Measurements from ENCODE around the gene SPAAR.
"Not testable (repeated sequence)": the region's sequence is repeated elsewhere in the genome, so short reads cannot be mapped to it uniquely, and the experiment has no call there.

Gene SPAAR

GRCh38 chr9:35909274-35909673 is at the start of gene SPAAR:
Gene SPAAR (plus strand): TSS chr9:35909490. CDS start chr9:35910464, 974 bp downstream.
- DNase-seq (ENCODE audit: low read depth in 2 of 2): no peak

- no peak for DNase-seq (ENCODE audit: low read depth in 2 of 2)
Measured at GRCh38 chr9:35859990-35860339, 49.3 kb upstream of the SPAAR start.

- DNase-seq (ENCODE audit: low read depth in 2 of 2): no peak
Measured at GRCh38 chr9:35861161-35861897, 48.0 kb upstream of the SPAAR start.

GRCh38 chr9:35862328-35862727 is 47.0 kb upstream of the SPAAR start:
- DNase-seq (ENCODE audit: low read depth in 2 of 2): no peak

GRCh38 chr9:35863583-35863982 is 45.7 kb upstream of the SPAAR start:
- DNase-seq (ENCODE audit: low read depth in 2 of 2): no peak

GRCh38 chr9:35864695-35865255 is 44.5 kb upstream of the SPAAR start:
- DNase-seq (ENCODE audit: low read depth in 2 of 2): no peak

- DNase-seq (ENCODE audit: low read depth in 2 of 2): no peak
Measured at GRCh38 chr9:35867538-35867937, 41.8 kb upstream of the SPAAR start.

GRCh38 chr9:35868933-35869332 is 40.4 kb upstream of the SPAAR start:
- no peak for DNase-seq (ENCODE audit: low read depth in 2 of 2)

GRCh38 chr9:35869621-35870216 is 39.6 kb upstream of the SPAAR start:
- DNase-seq (ENCODE audit: low read depth in 2 of 2): no peak

GRCh38 chr9:35870351-35870923 is 38.9 kb upstream of the SPAAR start, which contains the start of gene OR13J1:
Gene OR13J1 (minus strand): TSS chr9:35870401. CDS start chr9:35870401, 0 bp downstream.
- no peak for DNase-seq (ENCODE audit: low read depth in 2 of 2)

- DNase-seq (ENCODE audit: low read depth in 2 of 2): no peak
Measured at GRCh38 chr9:35871545-35871944, 37.7 kb upstream of the SPAAR start.

- DNase-seq (ENCODE audit: low read depth in 2 of 2): no peak
Measured at GRCh38 chr9:35872505-35872904, 36.8 kb upstream of the SPAAR start.

GRCh38 chr9:35882263-35882848 is 26.9 kb upstream of the SPAAR start:
- peak; percentile 80 to 81 for DNase-seq (ENCODE audit: low read depth in 2 of 2)

- no peak for DNase-seq (ENCODE audit: low read depth in 2 of 2)
Measured at GRCh38 chr9:35882996-35883395, 26.3 kb upstream of the SPAAR start.

GRCh38 chr9:35884908-35885307 is 24.4 kb upstream of the SPAAR start:
- DNase-seq (ENCODE audit: low read depth in 2 of 2): not testable (repeated sequence)

GRCh38 chr9:35891646-35892045 is 17.6 kb upstream of the SPAAR start:
- DNase-seq (ENCODE audit: low read depth in 2 of 2): no peak

- no peak for DNase-seq (ENCODE audit: low read depth in 2 of 2)
Measured at GRCh38 chr9:35892051-35892450, 17.2 kb upstream of the SPAAR start.

- no peak for DNase-seq (ENCODE audit: low read depth in 2 of 2)
Measured at GRCh38 chr9:35896570-35896969, 12.7 kb upstream of the SPAAR start.

GRCh38 chr9:35897376-35898099 is 11.8 kb upstream of the SPAAR start:
- DNase-seq (ENCODE audit: low read depth in 2 of 2): not testable (repeated sequence)

- DNase-seq (ENCODE audit: low read depth in 2 of 2): no peak
Measured at GRCh38 chr9:35898337-35898736, 11.0 kb upstream of the SPAAR start.

- no peak for DNase-seq (ENCODE audit: low read depth in 2 of 2)
Measured at GRCh38 chr9:35899021-35899420, 10.3 kb upstream of the SPAAR start.

GRCh38 chr9:35903049-35903448 is 6.2 kb upstream of the SPAAR start:
- peak in 1 of 2 donors; percentile 23 for DNase-seq (ENCODE audit: low read depth in 2 of 2)

All from stimulated activated CD4-positive, alpha-beta T cell treated with anti-CD3 and anti-CD28 coated beads, Interleukin-1b, Interleukin-23, amount 100 ng/mL, for 4 hours (primary cell).